Stimulated activated CD4-positive, alpha-beta T cell treated with anti-CD3 and anti-CD28 coated beads, Interleukin-12 subunit alpha, Interleukin-12 subunit beta, amount 100 ng/mL, for 4 hours (primary cell): ENCODE measurements around the gene TTC34.
"Not testable (repeated sequence)": the region's sequence is repeated elsewhere in the genome, so short reads cannot be mapped to it uniquely, and the experiment has no call there.

Experiments used
- DNase-seq: peaks from one replicate; pipeline ENCODE4 v3.0.0-alpha.2; 2020

Gene TTC34

GRCh38 chr1:2812136-2812535 is 10.6 kb upstream of the TTC34 start:
- DNase-seq = no peak

- DNase-seq = no peak
Observed at GRCh38 chr1:2811533-2811918, 10.0 kb upstream of the TTC34 start.

- DNase-seq = no peak
Observed at GRCh38 chr1:2810899-2811532, 9.5 kb upstream of the TTC34 start.

GRCh38 chr1:2810281-2810680 is 8.8 kb upstream of the TTC34 start:
- no peak for DNase-seq

- DNase-seq = no peak
Observed at GRCh38 chr1:2809656-2810055, 8.2 kb upstream of the TTC34 start.

- no peak for DNase-seq
Observed at GRCh38 chr1:2808831-2809605, 7.5 kb upstream of the TTC34 start.

GRCh38 chr1:2808386-2808705 is 6.9 kb upstream of the TTC34 start:
- DNase-seq = no peak

- no peak for DNase-seq
Observed at GRCh38 chr1:2807678-2808385, 6.3 kb upstream of the TTC34 start.

GRCh38 chr1:2807036-2807435 is 5.5 kb upstream of the TTC34 start:
- DNase-seq = no peak

GRCh38 chr1:2806591-2806990 is 5.1 kb upstream of the TTC34 start:
- DNase-seq = no peak

- no peak for DNase-seq
Observed at GRCh38 chr1:2805801-2806430, 4.4 kb upstream of the TTC34 start.

GRCh38 chr1:2804628-2805351 is 3.3 kb upstream of the TTC34 start:
- DNase-seq = no peak

- DNase-seq = no peak
Observed at GRCh38 chr1:2803931-2804627, 2.6 kb upstream of the TTC34 start.

GRCh38 chr1:2803086-2803930 is 1.8 kb upstream of the TTC34 start:
- DNase-seq = no peak

- DNase-seq = no peak
Observed at GRCh38 chr1:2802421-2802961, 998 bp upstream of the TTC34 start.

- DNase-seq = no peak
Observed at GRCh38 chr1:2801046-2801445, 447 bp downstream of the TTC34 start.

GRCh38 chr1:2800664-2801045 is 838 bp downstream of the TTC34 start:
- DNase-seq = no peak

GRCh38 chr1:2799811-2800663 is 1.5 kb downstream of the TTC34 start:
- no peak for DNase-seq

- not testable (repeated sequence) for DNase-seq
Observed at GRCh38 chr1:2798958-2799357, 2.5 kb downstream of the TTC34 start.

GRCh38 chr1:2797741-2798016 is 3.8 kb downstream of the TTC34 start:
- no peak for DNase-seq
